ENCODE data around the gene ANGPTL2.

Gene ANGPTL2

GRCh38 chr9:127121628-127122175, 733 bp downstream of the ANGPTL2 start:
- H3K4ac ChIP-seq (ENCODE audit: low read depth, low read length): no peak overlapping the region
- DNase-seq: no peak
- H2BK12ac ChIP-seq (ENCODE audit: low read length): no peak overlapping the region
- no peak overlapping the region for H3K18ac ChIP-seq (ENCODE audit: low read length)
- no peak overlapping the region for H4K91ac ChIP-seq (ENCODE audit: low read depth, low read length)
- no peak overlapping the region for H3K14ac ChIP-seq (ENCODE audit: low read length)
- H2BK5ac ChIP-seq (ENCODE audit: low read depth, low read length, poor library complexity): no peak overlapping the region
- H3K27me3 ChIP-seq (ENCODE audit: insufficient read depth, low read length): peaks cover 5% of the 10 kb centered on the region
- H3K9me3 ChIP-seq (ENCODE audit: insufficient read depth, low read depth, low read length): no peaks in the 10 kb centered on the region
- peaks cover 8 to 18% of the 10 kb centered on the region in 2 experiments for H3K4me1 ChIP-seq (ENCODE audit: control insufficient read depth in 1 of 2, insufficient read depth in 2 of 2, low read length in 2 of 2)
- peaks cover 3% of the 10 kb centered on the region for H3K79me1 ChIP-seq (ENCODE audit: low read length)
- no peak overlapping the region for H4K8ac ChIP-seq (ENCODE audit: low read depth, low read length)
- H2BK120ac ChIP-seq (ENCODE audit: insufficient read depth, low read length, poor library complexity): no peak overlapping the region
- peak overlapping the region; percentile 73 for H3K4me2 ChIP-seq (ENCODE audit: low read length)
- peaks cover 2% of the 10 kb centered on the region for H3K79me2 ChIP-seq (ENCODE audit: control insufficient read depth, insufficient read depth, low read length, poor library complexity)
- H3K9ac ChIP-seq (ENCODE audit: low read length): no peak overlapping the region
- no peak overlapping the region for H3K27ac ChIP-seq (ENCODE audit: low read depth, low read length)
- H2AK5ac ChIP-seq (ENCODE audit: low read length): no peak overlapping the region
- H4K12ac ChIP-seq (ENCODE audit: low read depth, low read length): no peak overlapping the region
- WGBS (ENCODE audit: extremely low coverage, insufficient coverage, insufficient read length): no CpG with 5 or more reads among the region's 20 CpGs
- no peak overlapping the region for H2AFZ ChIP-seq (ENCODE audit: insufficient read depth, low read length, poor library complexity)
- peak overlapping the region; percentile 61 for H3K4me3 ChIP-seq (ENCODE audit: low read depth, low read length)
- no peak overlapping the region for H3K23ac ChIP-seq (ENCODE audit: low read length)
- H3K36me3 ChIP-seq (ENCODE audit: control insufficient read depth in 1 of 2, insufficient read depth in 2 of 2, low read length in 2 of 2): no peaks in the 10 kb centered on the region

DNA sequence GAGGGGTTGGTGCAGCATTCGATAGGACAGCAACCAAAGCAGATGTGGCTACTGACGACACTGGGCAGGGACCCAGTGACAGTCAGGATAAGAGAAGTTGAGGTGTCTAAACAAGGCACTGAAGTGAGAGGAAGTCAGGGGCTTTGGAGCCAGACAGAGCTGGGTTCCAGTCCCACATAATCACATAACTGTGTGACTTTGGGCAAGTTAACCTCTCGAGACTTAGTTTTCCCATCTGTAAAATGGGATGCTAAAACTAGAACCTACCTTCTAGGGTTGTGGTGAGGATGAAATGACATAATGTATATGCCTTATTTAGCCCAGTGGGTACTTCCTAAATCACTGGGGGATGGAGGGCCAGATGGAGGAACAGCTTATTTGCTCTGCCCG, 3.1 kb downstream of the ANGPTL2 start:
- Histone ChIP-seq H4K8ac (ENCODE audit: low read depth, low read length) (no peak overlapping the region), H3K79me2 (ENCODE audit: control insufficient read depth, insufficient read depth, low read length, poor library complexity) (peaks cover 2% of the 10 kb centered on the region), H3K27ac (ENCODE audit: low read depth, low read length) (no peak overlapping the region), H3K9ac (ENCODE audit: low read length) (no peak overlapping the region), H2AK5ac (ENCODE audit: low read length) (no peak overlapping the region), H3K4ac (ENCODE audit: low read depth, low read length) (no peak overlapping the region), H3K9me3 (ENCODE audit: insufficient read depth, low read depth, low read length) (no peaks in the 10 kb centered on the region), H3K23ac (ENCODE audit: low read length) (no peak overlapping the region), H4K12ac (ENCODE audit: low read depth, low read length) (no peak overlapping the region), H3K79me1 (ENCODE audit: low read length) (peaks cover 3% of the 10 kb centered on the region), H2AFZ (ENCODE audit: insufficient read depth, low read length, poor library complexity) (no peak overlapping the region), H3K27me3 (ENCODE audit: insufficient read depth, low read length) (peaks cover 5% of the 10 kb centered on the region), H3K14ac (ENCODE audit: low read length) (no peak overlapping the region), H3K4me1 (ENCODE audit: control insufficient read depth in 1 of 2, insufficient read depth in 2 of 2, low read length in 2 of 2) (peaks cover 8 to 19% of the 10 kb centered on the region in 2 experiments), H4K91ac (ENCODE audit: low read depth, low read length) (no peak overlapping the region), H3K18ac (ENCODE audit: low read length) (no peak overlapping the region), H2BK120ac (ENCODE audit: insufficient read depth, low read length, poor library complexity) (no peak overlapping the region), H3K4me3 (ENCODE audit: low read depth, low read length) (no peak overlapping the region), H2BK12ac (ENCODE audit: low read length) (no peak overlapping the region), H2BK5ac (ENCODE audit: low read depth, low read length, poor library complexity) (no peak overlapping the region), H3K36me3 (ENCODE audit: control insufficient read depth in 1 of 2, insufficient read depth in 2 of 2, low read length in 2 of 2) (no peaks in the 10 kb centered on the region), H3K4me2 (ENCODE audit: low read length) (no peak overlapping the region)
- DNase-seq: no peak
- WGBS (ENCODE audit: extremely low coverage, insufficient coverage, insufficient read length): no CpG with 5 or more reads among the region's 4 CpGs

DNA sequence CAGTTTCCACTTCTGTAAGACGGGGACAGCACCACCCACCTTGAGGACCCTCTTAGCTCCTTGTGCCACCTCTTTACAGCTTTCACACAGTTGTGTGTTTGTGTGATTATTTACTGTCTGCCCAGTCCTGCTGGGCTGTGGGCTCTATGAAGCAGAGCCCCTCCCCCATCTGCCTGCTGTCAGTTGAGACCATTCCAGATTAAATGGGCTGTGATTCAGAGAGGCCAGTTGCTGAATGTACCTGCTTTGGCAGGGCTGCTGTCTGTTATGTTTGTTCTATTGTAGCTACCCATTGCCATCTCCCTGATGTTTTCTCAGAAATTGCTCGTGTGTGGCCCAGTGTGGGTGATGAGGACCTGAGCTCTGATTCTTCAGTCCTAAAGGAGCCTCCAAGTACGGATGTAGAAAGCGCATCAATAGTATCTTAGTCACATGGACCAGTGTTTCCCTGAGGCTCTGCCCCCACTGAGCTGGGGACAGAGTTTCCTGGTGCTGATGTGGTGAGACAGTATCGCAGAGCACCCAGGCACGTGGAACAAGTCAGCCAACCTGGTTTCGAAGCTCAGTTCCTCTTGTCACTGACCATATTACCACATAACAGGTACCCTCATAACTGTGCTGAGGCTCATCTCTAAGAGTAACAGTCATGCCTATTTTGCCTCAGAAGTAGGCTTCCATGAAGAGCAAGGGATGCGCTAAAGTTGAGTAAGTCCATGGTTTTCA, 3.7 kb downstream of the ANGPTL2 start:
- no peak overlapping the region for H3K27ac ChIP-seq (ENCODE audit: low read depth, low read length)
- H3K4me2 ChIP-seq (ENCODE audit: low read length): no peak overlapping the region
- no peak overlapping the region for H2AK5ac ChIP-seq (ENCODE audit: low read length)
- peaks cover 8 to 19% of the 10 kb centered on the region in 2 experiments for H3K4me1 ChIP-seq (ENCODE audit: control insufficient read depth in 1 of 2, insufficient read depth in 2 of 2, low read length in 2 of 2)
- no peak overlapping the region for H4K12ac ChIP-seq (ENCODE audit: low read depth, low read length)
- peaks cover 2% of the 10 kb centered on the region for H3K79me2 ChIP-seq (ENCODE audit: control insufficient read depth, insufficient read depth, low read length, poor library complexity)
- no peak overlapping the region for H4K8ac ChIP-seq (ENCODE audit: low read depth, low read length)
- no peak overlapping the region for H3K9ac ChIP-seq (ENCODE audit: low read length)
- H3K27me3 ChIP-seq (ENCODE audit: insufficient read depth, low read length): peaks cover 5% of the 10 kb centered on the region
- H3K4ac ChIP-seq (ENCODE audit: low read depth, low read length): no peak overlapping the region
- no peaks in the 10 kb centered on the region for H3K9me3 ChIP-seq (ENCODE audit: insufficient read depth, low read depth, low read length)
- H3K23ac ChIP-seq (ENCODE audit: low read length): no peak overlapping the region
- H3K36me3 ChIP-seq (ENCODE audit: control insufficient read depth in 1 of 2, insufficient read depth in 2 of 2, low read length in 2 of 2): no peaks in the 10 kb centered on the region
- peaks cover 3% of the 10 kb centered on the region for H3K79me1 ChIP-seq (ENCODE audit: low read length)
- no peak overlapping the region for H2BK120ac ChIP-seq (ENCODE audit: insufficient read depth, low read length, poor library complexity)
- no peak overlapping the region for H2BK12ac ChIP-seq (ENCODE audit: low read length)
- H4K91ac ChIP-seq (ENCODE audit: low read depth, low read length): no peak overlapping the region
- WGBS (ENCODE audit: extremely low coverage, insufficient coverage, insufficient read length): no CpG with 5 or more reads among the region's 8 CpGs
- no peak overlapping the region for H3K4me3 ChIP-seq (ENCODE audit: low read depth, low read length)
- no peak overlapping the region for H2AFZ ChIP-seq (ENCODE audit: insufficient read depth, low read length, poor library complexity)
- no peak overlapping the region for H3K14ac ChIP-seq (ENCODE audit: low read length)
- no peak overlapping the region for H3K18ac ChIP-seq (ENCODE audit: low read length)
- no peak overlapping the region for H2BK5ac ChIP-seq (ENCODE audit: low read depth, low read length, poor library complexity)
- DNase-seq: no peak

GRCh38 chr9:127117801-127118200, 4.6 kb downstream of the ANGPTL2 start:
- Histone ChIP-seq H3K14ac (ENCODE audit: low read length) (no peak overlapping the region), H4K12ac (ENCODE audit: low read depth, low read length) (no peak overlapping the region), H3K27me3 (ENCODE audit: insufficient read depth, low read length) (no peaks in the 10 kb centered on the region), H2BK5ac (ENCODE audit: low read depth, low read length, poor library complexity) (no peak overlapping the region), H3K23ac (ENCODE audit: low read length) (no peak overlapping the region), H3K36me3 (ENCODE audit: control insufficient read depth in 1 of 2, insufficient read depth in 2 of 2, low read length in 2 of 2) (no peaks in the 10 kb centered on the region), H3K79me2 (ENCODE audit: control insufficient read depth, insufficient read depth, low read length, poor library complexity) (peaks cover 2% of the 10 kb centered on the region), H2BK12ac (ENCODE audit: low read length) (no peak overlapping the region), H4K8ac (ENCODE audit: low read depth, low read length) (no peak overlapping the region), H2BK120ac (ENCODE audit: insufficient read depth, low read length, poor library complexity) (no peak overlapping the region), H4K91ac (ENCODE audit: low read depth, low read length) (no peak overlapping the region), H3K4me2 (ENCODE audit: low read length) (no peak overlapping the region), H3K9me3 (ENCODE audit: insufficient read depth, low read depth, low read length) (no peaks in the 10 kb centered on the region), H3K79me1 (ENCODE audit: low read length) (peaks cover 3% of the 10 kb centered on the region), H3K4me1 (ENCODE audit: control insufficient read depth in 1 of 2, insufficient read depth in 2 of 2, low read length in 2 of 2) (peaks cover 8 to 18% of the 10 kb centered on the region in 2 experiments), H3K27ac (ENCODE audit: low read depth, low read length) (no peak overlapping the region), H3K4me3 (ENCODE audit: low read depth, low read length) (no peak overlapping the region), H2AFZ (ENCODE audit: insufficient read depth, low read length, poor library complexity) (no peak overlapping the region), H2AK5ac (ENCODE audit: low read length) (no peak overlapping the region), H3K4ac (ENCODE audit: low read depth, low read length) (no peak overlapping the region), H3K9ac (ENCODE audit: low read length) (no peak overlapping the region), H3K18ac (ENCODE audit: low read length) (no peak overlapping the region)
- DNase-seq: no peak
- no CpG with 5 or more reads among the region's 4 CpGs for WGBS (ENCODE audit: extremely low coverage, insufficient coverage, insufficient read length)

Data from trophoblast cell (in vitro differentiated cells and primary cell).